Measurements from ENCODE around the gene RAPGEF6.
"Not testable (repeated sequence)": the region's sequence is repeated elsewhere in the genome, so short reads cannot be mapped to it uniquely, and the experiment has no call there.

RAPGEF6 gene

DNA sequence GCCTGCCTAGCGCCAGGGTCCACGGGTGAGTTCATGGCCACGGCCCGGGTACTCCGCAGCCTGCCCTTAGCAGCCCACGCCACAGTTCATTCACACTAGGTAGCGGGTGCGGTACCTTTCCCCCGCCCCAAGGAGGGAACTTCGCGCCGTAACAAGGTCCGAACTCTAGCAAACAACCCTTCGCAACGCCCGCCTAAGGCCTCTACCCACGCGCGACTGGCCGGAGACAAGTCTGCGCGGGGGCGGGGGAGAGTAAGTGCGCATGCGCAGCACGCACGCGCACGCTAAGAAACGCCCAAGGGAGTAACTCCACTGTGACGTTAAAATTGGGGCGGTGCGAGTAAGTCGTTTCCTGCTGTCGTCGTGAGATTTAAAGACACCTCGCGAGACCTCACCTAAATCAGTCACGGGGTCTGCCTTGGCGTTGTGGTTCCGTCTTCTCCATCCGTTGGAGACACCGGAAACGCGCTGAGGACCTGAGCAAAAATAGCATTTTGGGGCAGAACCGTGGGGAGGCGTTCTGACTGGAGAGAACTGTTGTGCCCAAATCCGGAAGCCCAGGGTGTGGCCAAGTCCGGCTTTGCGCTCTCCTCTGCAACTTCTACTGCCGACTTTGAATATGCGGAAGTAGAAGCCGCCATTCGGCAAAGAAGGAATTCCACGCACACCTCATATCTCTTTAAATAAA, at the start of gene RAPGEF6:
Gene RAPGEF6 (minus strand): TSS at position 234 of the 688 bp plus-strand sequence. CDS start 199 bp downstream, at position 35.
- DNase-seq, result peak; percentile 94

DNA sequence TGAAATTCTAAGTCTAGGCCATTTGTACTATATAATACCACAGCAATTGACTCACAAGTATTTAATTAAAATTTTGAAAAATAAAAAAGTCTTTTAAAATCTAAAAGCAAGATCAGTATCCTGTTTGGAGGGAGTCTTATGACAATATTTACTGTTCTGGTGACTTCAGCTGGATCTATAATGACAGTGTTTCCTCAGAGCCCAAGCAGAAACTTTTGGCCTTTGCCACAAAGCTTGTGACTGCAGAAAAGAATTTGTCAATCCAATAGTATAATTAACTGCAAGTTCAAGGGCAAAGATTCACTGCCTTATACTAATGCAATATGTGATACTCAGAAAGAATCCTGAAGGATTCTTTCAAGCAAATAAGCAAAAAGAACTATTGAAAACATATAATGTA, 49.6 kb upstream of the RAPGEF6 start:
- DNase-seq, result no peak

- DNase-seq, result no peak
These were observed 49.0 kb upstream of the RAPGEF6 start for GRCh38 chr5:131684051-131684450.

- no peak for DNase-seq
These were observed 47.8 kb upstream of the RAPGEF6 start for GRCh38 chr5:131682826-131683225.

DNA sequence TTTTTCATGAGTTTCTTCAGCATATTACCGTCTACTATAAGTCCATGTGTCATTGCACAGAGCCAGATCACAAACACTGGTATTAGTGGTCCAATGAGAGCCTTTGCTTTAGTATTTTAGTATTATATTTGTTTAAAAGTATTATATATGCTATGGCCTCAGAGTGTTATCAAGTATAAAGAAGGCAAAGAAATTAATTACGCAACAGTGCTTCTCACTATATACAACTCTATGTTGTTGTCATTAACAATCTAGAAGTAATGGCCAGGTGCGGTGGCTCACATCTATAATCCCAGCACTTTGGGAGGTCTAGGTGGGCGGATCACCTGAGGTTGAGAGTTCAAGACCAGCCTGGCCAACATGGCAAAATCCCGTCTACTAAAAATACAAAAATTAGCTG, 47.1 kb upstream of the RAPGEF6 start:
- DNase-seq, result no peak

- DNase-seq, result no peak
These were observed 44.9 kb upstream of the RAPGEF6 start for GRCh38 chr5:131679911-131680310.

GRCh38 chr5:131678273-131678672, 43.2 kb upstream of the RAPGEF6 start:
- not testable (repeated sequence) for DNase-seq

GRCh38 chr5:131677115-131677514, 42.1 kb upstream of the RAPGEF6 start:
- no peak for DNase-seq

GRCh38 chr5:131672776-131673175, 37.7 kb upstream of the RAPGEF6 start:
- DNase-seq, result no peak

- DNase-seq, result no peak
These were observed 37.1 kb upstream of the RAPGEF6 start for GRCh38 chr5:131671994-131672655.

DNA sequence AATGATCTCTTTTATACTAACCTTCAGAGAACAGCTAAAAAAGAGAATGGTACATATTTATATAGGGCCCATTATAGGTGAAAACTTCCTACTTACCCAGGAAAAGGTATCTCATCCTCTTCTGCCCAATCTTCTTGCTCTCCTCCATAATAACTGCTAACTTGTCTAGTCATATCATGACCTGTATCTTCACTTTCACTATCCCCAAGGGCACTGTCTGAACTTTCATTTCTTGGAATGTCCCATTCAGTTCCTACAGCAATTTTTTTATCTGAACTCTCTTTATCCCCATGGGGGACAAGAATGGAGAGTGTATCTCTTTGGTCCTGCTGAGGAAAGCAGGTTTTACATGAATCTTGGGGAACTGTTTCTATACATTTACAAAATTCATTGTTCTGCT, 36.4 kb upstream of the RAPGEF6 start:
- DNase-seq, result no peak

DNA sequence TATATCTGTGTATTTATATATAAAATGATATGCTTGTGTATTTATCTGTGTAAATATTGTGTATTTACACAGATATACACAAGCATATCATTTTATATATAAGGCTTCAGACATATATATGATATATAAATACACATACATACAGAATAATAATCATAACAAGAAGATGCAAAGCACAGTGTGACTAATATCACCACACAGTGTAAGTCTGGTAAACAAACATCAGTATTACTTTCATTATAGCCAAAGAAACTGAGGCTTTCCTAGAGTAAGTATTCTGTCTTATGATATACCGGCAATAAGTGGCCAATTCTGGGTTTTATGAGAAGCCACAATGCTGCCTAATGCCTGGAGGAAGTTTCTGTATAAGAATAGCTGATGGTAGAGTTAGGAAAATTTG, 29.9 kb upstream of the RAPGEF6 start:
- no peak for DNase-seq

DNA sequence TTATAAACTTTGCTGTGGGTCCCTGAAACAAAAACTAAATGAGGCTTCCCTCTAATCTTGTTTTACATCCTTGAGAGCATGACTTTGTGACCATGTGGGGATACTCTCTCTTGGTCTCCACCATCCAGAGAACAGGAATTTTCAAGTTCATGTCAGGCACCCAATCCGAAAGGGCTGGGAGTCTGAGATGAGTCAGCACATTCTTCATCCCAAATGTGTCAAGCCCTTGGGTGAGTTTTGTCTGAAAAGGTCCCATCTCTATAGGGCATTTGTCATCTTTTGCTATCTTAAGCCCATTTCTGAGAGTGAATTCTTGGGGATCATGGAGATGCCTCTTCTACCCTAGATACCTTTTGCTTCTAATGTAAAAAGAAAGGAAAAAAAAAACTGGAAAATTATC, 26.9 kb upstream of the RAPGEF6 start:
- no peak for DNase-seq

DNA sequence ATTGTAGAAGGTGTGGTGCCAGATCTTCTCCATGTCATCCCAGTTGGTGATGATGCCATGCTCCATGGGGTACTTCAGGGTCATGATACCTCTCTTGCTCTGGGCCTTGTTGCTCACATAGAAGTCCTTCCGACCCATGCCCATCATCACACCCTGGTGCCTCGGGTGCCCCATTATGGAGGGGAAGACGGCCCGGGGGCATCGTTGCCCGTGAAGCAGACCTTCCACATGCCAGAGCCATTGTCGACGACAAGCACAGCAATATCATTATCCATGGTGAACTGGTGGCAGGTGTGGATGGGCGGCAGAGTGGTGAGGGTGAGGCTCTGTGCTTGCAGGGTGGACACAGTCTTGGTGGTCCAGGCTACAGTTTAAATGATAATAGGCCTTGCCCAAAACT, 24.8 kb upstream of the RAPGEF6 start:
- DNase-seq, result no peak

- DNase-seq, result no peak
These were observed 24.3 kb upstream of the RAPGEF6 start for GRCh38 chr5:131659290-131659689.

DNA sequence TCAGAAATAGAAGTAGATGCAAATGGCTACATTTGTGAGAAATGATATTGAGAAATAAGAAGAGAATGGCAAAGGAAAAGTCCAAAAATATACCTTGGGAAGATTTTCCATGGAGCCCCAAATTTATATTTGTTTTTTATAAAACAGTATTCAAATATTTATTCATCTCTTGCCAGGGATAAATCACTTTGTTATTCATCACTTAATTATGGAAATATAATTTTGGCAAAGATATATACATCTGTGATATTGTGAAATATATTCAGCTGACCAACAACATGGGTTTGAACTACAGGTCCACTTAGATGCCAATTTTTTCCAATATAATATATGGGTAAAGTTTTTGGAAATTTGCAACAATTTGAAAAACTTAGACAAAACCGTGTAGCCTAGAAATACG, 19.7 kb upstream of the RAPGEF6 start:
- DNase-seq, result no peak

- no peak for DNase-seq
These were observed 19.3 kb upstream of the RAPGEF6 start for GRCh38 chr5:131654309-131654708.

- DNase-seq, result no peak
These were observed 14.1 kb upstream of the RAPGEF6 start for GRCh38 chr5:131649161-131649560.

DNA sequence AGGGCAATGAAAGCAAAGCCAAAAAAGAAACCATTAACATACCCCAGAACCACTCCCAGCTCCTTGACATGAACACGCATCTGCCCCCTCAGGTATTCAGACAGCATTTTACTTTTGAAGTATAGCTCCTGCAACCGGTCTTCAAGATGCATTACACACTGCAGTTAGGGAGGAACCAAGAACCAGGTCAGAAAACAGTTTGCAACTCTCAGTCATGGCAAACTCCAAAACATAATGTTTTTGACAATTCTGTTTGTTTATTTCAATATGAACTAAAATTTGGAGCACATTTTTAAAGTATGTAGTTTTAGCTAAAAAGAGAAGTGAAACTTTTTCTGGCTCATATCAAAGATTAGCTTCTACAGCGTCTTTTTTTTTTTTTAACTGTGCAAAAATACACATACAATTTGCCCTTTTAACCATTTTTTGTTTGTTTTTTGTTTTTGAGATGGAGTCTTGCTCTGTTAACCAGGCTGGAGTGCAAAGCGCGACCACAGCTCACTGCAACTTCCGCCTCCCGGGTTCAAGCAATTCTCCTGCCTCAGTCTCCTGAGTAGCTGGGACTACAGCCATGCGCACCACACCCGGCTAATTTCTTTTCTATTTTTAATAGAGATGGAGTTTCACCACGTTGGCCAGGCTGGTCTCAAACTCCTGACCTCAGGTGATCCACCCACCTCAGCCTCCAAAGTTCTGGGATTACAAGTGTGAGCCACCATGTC, 12.2 kb upstream of the RAPGEF6 start:
- DNase-seq, result no peak

GRCh38 chr5:131644822-131645221, 9.8 kb upstream of the RAPGEF6 start:
- no peak for DNase-seq

DNA sequence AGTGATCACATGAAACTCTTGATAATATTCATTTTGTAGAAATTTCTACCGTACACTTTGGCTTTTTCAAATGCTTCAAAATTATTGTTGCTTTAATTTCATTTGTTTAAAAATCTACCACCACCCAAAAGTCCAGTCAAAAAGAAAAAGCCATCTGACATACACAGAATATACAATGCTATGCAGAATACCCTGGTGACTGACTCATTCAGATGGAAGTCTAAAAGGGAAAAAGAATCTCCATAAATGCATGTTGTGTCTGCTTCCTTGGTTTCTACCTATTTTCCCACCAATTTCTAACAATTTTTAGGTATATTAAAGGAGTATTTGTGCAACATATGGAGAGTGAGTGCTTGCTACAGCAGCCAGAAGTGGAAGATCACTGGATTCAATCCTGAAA, 9.3 kb upstream of the RAPGEF6 start:
- no peak for DNase-seq

DNA sequence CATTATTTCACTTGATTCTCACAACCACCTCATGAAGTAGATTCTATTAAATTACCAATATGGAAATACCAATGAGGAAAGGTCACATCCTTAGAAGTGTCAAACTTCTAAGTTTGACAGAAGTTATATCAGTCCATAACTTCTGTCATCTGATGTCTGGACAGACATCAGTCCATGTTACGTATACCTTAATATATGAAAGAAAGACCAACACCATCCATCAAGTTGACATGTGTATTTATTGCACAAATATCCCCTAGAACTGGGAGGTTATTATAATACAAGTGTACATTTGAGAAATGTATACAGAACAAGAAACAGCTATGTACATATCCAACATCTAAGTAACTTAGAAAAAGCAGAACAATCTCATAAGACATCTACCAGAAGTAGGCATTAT, 6.5 kb upstream of the RAPGEF6 start:
- no peak for DNase-seq

DNA sequence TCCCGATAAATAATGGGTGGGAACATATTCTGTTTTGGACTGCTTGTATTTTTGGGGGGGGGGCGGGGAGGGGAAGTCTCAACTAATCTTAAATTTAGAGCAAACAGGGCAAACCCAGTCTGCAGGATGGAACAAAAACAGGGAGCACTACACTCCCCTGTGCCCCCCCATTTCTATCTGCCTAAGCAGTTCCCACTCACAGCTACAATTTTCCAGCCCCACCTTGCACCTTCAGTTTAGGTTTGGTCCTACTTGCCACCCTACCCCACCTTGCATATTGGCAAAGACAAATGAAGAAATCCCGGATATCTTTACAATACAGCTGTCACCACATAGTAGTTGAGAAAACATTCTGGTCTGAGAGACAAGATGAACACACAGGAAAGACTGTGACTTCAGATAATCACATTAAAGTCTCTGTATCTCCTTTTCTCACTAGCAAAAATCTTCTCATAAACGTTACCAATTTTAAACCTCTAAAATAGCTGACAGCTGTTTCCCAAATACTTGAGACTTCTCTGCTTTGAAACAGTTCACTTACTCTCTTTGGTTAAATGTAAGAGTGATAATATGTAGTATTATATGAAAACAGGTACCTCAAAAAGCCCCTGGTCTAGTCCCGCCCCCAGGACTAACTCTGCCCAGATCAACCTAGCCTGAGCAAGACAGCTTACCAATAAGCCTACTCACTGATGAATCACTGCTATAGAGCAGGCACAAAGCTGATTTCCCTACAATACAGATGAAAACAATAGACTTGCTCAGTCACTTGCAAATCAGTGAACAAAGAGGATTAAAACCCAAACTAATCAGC, 5.2 kb upstream of the RAPGEF6 start:
- peak; percentile 78 for DNase-seq

Data from activated naive CD4-positive, alpha-beta T cell treated with anti-CD3 and anti-CD28 coated beads, Interleukin-2, amount 50 U/mL, for 16 hours (primary cell).